ENCODE data around the gene MAPK13. TPM values are rescaled to one million over a fixed set of nuclear protein-coding genes. Genes with fewer than 3 reads are reported as not detected.
"Not testable (repeated sequence)": the region's sequence is repeated elsewhere in the genome, so short reads cannot be mapped to it uniquely, and the experiment has no call there.

MAPK13 gene
- total RNA-seq (1 to 10 TPM; 2.8 to 3.2 TPM), polyA plus RNA-seq (ENCODE audit: insufficient read length in 2 of 2) (1 to 10 TPM; 5.9 to 9.8 TPM)
- long read RNA-seq, donor 1, partial matches to known transcripts, result 0 of 1 reads
- long read RNA-seq, donor 1, other reads (novel, unspliced or antisense), result 0 of 1 reads
- long read RNA-seq, donor 2, result 0 reads
- long read RNA-seq, donor 3, result 0 reads
- long read RNA-seq, donor 4, partial matches to known transcripts, result 0 of 2 reads
- long read RNA-seq, donor 4, other reads (novel, unspliced or antisense), result 0 of 2 reads

DNA sequence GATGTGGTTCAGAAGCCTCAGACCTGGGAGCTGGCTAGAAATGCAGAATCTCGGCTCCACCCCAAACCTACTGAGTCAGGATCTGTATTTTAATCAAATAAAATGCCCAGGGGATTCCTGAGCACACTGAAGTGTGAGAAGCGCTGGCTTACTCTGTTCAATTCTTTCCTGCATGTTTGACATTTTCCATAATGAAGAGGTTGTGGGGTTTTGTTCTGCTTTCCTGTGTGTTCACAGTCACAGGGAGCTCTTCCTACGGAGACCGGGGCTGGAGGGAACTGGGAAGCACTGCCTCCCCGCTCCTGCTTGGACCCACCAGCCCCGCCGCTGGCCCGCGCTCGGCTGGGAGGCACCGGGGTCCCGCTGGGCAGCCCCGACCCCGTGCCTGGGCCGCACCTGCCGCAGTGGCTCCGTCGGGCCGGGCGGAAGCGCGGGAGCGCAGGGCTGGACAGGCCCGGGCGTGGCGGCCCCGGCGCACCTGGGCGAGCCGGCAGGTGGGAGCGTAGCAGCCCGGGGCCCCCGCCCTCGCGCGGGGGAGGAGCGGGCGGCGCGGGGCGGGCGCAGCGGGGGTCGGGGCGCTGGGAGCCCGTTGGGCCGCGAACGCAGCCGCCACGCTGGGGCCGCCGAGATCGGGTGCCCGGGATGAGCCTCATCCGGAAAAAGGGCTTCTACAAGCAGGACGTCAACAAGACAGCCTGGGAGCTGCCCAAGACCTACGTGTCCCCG, at the start of gene MAPK13:
TSS of gene MAPK13 (plus strand) at position 573 of the 726 bp plus-strand sequence. CDS start at position 643, 70 bp downstream.
- Histone ChIP-seq H3K9me3 (ENCODE audit: control insufficient read depth, insufficient read depth, low read length) (no peaks in the 10 kb centered on the region), H3K36me3 (ENCODE audit: control insufficient read depth, insufficient read depth, low read length) (no peaks in the 10 kb centered on the region), H3K27me3 (ENCODE audit: control insufficient read depth, insufficient read depth, low read length) (peaks cover 6% of the 10 kb centered on the region), H3K4me1 (ENCODE audit: control insufficient read depth, insufficient read depth, low read length) (peaks cover 24% of the 10 kb centered on the region), H3K27ac (ENCODE audit: low read depth, low read length) (no peak within 1 kb of the TSS), H3K4me3 (ENCODE audit: low read depth, low read length) (peak within 1 kb of the TSS; percentile 20)
- peak in 1 of 6 donors; percentile 57 for DNase-seq (ENCODE audit: low read depth in 4 of 6, low spot score in 6 of 6)
- 3% methylated on average over 59 of the region's 59 CpGs for WGBS (ENCODE audit: insufficient coverage)

DNA sequence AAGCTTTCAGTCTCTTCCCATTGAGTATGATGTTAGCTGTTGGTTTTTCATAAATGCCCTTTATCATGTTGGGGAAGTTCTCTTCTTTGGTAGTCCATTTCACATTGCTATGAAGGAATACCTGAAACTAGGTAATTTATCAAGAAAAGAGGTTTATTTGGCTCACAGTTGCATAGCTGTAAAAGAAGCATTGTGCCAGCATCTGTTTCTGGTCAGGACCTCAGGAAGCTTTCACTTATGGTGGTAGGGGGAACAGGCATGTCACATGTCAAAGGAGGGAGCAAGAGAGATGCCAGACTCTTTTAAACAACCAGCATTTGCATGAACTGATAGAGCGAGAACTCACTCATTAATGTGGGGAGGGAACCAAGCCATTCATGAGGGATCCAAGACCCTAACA, 48.0 kb upstream of the MAPK13 start:
- Histone ChIP-seq H3K27me3 (ENCODE audit: control insufficient read depth, insufficient read depth, low read length) (no peaks in the 10 kb centered on the region), H3K4me1 (ENCODE audit: control insufficient read depth, insufficient read depth, low read length) (no peaks in the 10 kb centered on the region), H3K4me3 (ENCODE audit: low read depth, low read length) (no peak overlapping the region), H3K27ac (ENCODE audit: low read depth, low read length) (no peak overlapping the region), H3K36me3 (ENCODE audit: control insufficient read depth, insufficient read depth, low read length) (peaks cover 20% of the 10 kb centered on the region), H3K9me3 (ENCODE audit: control insufficient read depth, insufficient read depth, low read length) (no peaks in the 10 kb centered on the region)
- no CpG with 5 or more reads among the region's 1 CpG for WGBS (ENCODE audit: insufficient coverage)
- no peak for DNase-seq (ENCODE audit: low read depth in 4 of 6, low spot score in 6 of 6)

- Histone ChIP-seq H3K27me3 (ENCODE audit: control insufficient read depth, insufficient read depth, low read length) (no peaks in the 10 kb centered on the region), H3K9me3 (ENCODE audit: control insufficient read depth, insufficient read depth, low read length) (no peaks in the 10 kb centered on the region), H3K36me3 (ENCODE audit: control insufficient read depth, insufficient read depth, low read length) (peaks cover 20% of the 10 kb centered on the region), H3K4me3 (ENCODE audit: low read depth, low read length) (no peak overlapping the region), H3K4me1 (ENCODE audit: control insufficient read depth, insufficient read depth, low read length) (no peaks in the 10 kb centered on the region), H3K27ac (ENCODE audit: low read depth, low read length) (no peak overlapping the region)
- WGBS (ENCODE audit: insufficient coverage), result 94% methylated on average over 2 of the region's 3 CpGs
- DNase-seq (ENCODE audit: low read depth in 4 of 6, low spot score in 6 of 6), result no peak
These were observed 46.9 kb upstream of the MAPK13 start for GRCh38 chr6:36083446-36083845.

GRCh38 chr6:36088204-36088603, 42.1 kb upstream of the MAPK13 start:
- not testable (repeated sequence) for H3K27me3 ChIP-seq (ENCODE audit: control insufficient read depth, insufficient read depth, low read length); H3K27ac ChIP-seq (ENCODE audit: low read depth, low read length); H3K36me3 ChIP-seq (ENCODE audit: control insufficient read depth, insufficient read depth, low read length); H3K4me1 ChIP-seq (ENCODE audit: control insufficient read depth, insufficient read depth, low read length); H3K4me3 ChIP-seq (ENCODE audit: low read depth, low read length); H3K9me3 ChIP-seq (ENCODE audit: control insufficient read depth, insufficient read depth, low read length); DNase-seq (ENCODE audit: low read depth in 4 of 6, low spot score in 6 of 6)
- WGBS (ENCODE audit: insufficient coverage), result 100% methylated on average over 3 of the region's 5 CpGs

GRCh38 chr6:36089048-36089447, 41.3 kb upstream of the MAPK13 start:
- DNase-seq (ENCODE audit: low read depth in 4 of 6, low spot score in 6 of 6), result no peak
- H3K27ac ChIP-seq (ENCODE audit: low read depth, low read length), result no peak overlapping the region
- no peak overlapping the region for H3K4me3 ChIP-seq (ENCODE audit: low read depth, low read length)
- H3K36me3 ChIP-seq (ENCODE audit: control insufficient read depth, insufficient read depth, low read length), result peaks cover 1% of the 10 kb centered on the region
- no peaks in the 10 kb centered on the region for H3K4me1 ChIP-seq (ENCODE audit: control insufficient read depth, insufficient read depth, low read length)
- H3K27me3 ChIP-seq (ENCODE audit: control insufficient read depth, insufficient read depth, low read length), result no peaks in the 10 kb centered on the region
- no peaks in the 10 kb centered on the region for H3K9me3 ChIP-seq (ENCODE audit: control insufficient read depth, insufficient read depth, low read length)
- WGBS (ENCODE audit: insufficient coverage), result no CpG with 5 or more reads among the region's 5 CpGs

DNA sequence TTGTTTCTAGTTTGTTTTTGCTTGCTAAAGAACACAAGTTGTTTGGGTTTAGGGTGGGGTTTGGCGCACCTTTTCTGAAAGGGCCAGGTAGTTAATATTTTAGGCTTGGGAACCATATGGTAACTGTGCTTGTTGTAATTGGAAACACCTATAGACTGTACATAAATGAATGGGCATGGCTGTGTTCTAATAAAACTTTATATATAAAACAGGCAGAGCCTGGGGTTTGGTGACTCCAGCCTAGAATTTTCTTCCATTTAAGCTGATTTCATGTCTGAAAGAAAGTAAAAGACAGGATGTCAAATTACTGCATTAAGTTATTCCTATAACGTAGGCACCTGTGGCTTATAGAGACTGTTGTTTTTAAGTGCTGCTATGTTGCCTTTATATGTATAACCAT, 36.1 kb upstream of the MAPK13 start:
- Histone ChIP-seq H3K27me3 (ENCODE audit: control insufficient read depth, insufficient read depth, low read length) (no peaks in the 10 kb centered on the region), H3K9me3 (ENCODE audit: control insufficient read depth, insufficient read depth, low read length) (no peaks in the 10 kb centered on the region), H3K4me1 (ENCODE audit: control insufficient read depth, insufficient read depth, low read length) (no peaks in the 10 kb centered on the region), H3K36me3 (ENCODE audit: control insufficient read depth, insufficient read depth, low read length) (no peaks in the 10 kb centered on the region), H3K4me3 (ENCODE audit: low read depth, low read length) (no peak overlapping the region), H3K27ac (ENCODE audit: low read depth, low read length) (no peak overlapping the region)
- 80% methylated on average over 1 of the region's 2 CpGs for WGBS (ENCODE audit: insufficient coverage)
- no peak for DNase-seq (ENCODE audit: low read depth in 4 of 6, low spot score in 6 of 6)

DNA sequence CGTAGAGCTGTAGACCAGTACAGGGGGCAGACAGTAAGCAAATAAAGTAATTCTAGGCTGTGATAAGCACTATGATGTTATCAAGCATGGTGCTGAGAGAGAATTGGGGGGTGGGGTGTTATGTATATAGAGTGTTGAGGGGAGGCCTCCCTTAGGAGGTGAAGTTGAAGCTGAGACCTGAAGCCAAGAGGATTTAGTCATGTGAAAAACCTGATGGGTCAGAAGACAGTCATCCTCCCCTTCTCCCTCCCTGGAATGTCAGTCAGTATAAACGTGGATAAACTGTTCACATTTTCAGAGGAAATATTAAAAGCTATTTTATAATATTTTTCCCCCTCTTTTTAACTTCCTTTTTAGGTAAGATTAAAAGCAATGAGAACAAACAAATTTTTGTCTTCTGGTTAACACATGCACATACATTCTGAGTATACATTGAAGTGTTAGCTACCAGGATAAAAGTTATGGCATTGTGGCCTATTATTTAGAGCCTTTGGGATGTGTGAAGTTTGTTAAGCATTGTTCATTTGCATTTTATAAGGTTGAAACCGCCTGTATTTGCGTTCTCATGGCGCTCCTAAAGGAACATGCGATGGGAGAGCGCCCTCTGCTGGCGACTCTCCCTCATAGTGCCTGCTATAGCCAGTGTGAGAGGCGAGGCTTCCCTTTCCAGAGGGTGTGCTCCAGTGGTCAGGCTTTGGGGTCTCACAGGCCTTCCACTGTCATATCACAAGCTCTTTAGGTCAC, 35.4 kb upstream of the MAPK13 start:
- Histone ChIP-seq H3K4me3 (ENCODE audit: low read depth, low read length) (no peak overlapping the region), H3K9me3 (ENCODE audit: control insufficient read depth, insufficient read depth, low read length) (no peaks in the 10 kb centered on the region), H3K4me1 (ENCODE audit: control insufficient read depth, insufficient read depth, low read length) (no peaks in the 10 kb centered on the region), H3K36me3 (ENCODE audit: control insufficient read depth, insufficient read depth, low read length) (no peaks in the 10 kb centered on the region), H3K27ac (ENCODE audit: low read depth, low read length) (no peak overlapping the region), H3K27me3 (ENCODE audit: control insufficient read depth, insufficient read depth, low read length) (no peaks in the 10 kb centered on the region)
- WGBS (ENCODE audit: insufficient coverage), result 33% methylated on average over 3 of the region's 9 CpGs
- DNase-seq (ENCODE audit: low read depth in 4 of 6, low spot score in 6 of 6), result peak; percentile 70 to 94 (median 75)

DNA sequence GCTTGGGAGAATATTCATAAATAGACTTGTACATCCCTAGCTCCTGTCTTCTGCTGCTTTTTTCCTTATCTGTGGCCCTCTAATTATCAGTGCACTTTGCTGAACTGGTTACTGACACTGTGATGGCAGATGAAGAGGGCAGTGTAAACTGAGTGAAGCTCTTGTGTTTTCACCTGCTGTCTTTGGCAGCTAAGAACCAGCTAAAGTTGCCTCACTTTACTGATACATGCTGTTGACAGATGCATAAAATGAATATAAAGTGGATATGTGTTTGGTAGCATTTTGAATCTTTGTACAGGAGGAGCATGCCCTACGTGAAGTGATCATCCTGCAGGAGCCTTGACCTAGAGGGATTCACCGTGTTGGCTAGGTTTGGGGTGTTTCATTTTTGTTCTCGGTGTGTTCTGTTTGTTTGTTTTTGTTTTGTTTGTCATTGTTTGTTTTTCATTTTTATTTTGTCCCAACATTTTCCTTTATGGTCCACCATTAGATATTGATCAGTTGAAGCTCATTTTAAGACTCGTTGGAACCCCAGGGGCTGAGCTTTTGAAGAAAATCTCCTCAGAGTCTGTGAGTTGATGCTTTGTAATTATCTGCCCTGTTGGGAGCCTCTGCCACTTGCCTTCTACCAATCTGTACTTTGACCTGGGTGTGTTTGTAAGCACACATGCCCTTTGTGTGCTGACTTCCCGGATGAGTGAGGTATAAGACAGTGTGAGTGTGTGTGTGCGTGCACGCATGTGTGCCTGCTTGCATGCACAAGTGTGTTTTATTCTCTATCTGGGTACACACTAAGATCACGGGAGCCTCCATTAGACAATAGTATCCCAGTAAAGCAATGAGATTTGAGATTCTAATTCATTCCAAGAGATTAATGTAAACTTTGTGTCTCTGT, 34.6 kb upstream of the MAPK13 start:
- H3K4me3 ChIP-seq (ENCODE audit: low read depth, low read length), result no peak overlapping the region
- no peaks in the 10 kb centered on the region for H3K9me3 ChIP-seq (ENCODE audit: control insufficient read depth, insufficient read depth, low read length)
- WGBS (ENCODE audit: insufficient coverage), result no CpG with 5 or more reads among the region's 8 CpGs
- H3K4me1 ChIP-seq (ENCODE audit: control insufficient read depth, insufficient read depth, low read length), result no peaks in the 10 kb centered on the region
- H3K27ac ChIP-seq (ENCODE audit: low read depth, low read length), result no peak overlapping the region
- no peak for DNase-seq (ENCODE audit: low read depth in 4 of 6, low spot score in 6 of 6)
- no peaks in the 10 kb centered on the region for H3K27me3 ChIP-seq (ENCODE audit: control insufficient read depth, insufficient read depth, low read length)
- H3K36me3 ChIP-seq (ENCODE audit: control insufficient read depth, insufficient read depth, low read length), result no peaks in the 10 kb centered on the region

DNA sequence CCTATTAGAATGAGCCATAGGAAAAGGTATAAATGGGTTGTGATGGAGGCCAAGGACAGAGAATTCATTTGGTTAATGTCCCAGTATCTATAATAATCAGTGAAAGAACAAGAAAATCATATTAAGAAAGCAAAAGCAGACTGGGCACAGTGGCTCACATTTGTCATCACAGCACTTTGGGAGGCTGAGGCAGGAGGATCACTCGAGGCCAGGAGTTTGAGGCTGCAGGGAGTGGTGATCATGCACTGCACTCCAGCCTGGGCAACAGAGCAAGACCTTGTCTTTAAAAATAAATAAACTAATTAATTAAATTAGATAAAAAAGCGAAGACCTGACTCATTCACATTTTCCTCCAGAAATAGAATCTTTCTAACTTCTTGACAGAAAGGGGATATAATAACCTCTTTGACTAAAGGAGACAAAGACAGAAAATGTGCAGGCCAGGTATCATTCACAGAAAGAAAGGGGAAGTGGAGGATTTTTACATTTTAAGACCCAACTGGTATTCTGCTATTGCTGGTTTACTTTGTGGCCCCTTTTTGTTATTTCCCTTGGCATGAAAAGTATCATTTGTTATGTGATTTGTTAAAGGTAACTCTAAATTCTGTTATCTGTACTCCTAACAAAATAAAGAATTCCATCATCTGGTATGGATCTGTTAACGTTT, 31.9 kb upstream of the MAPK13 start:
- Histone ChIP-seq H3K27me3 (ENCODE audit: control insufficient read depth, insufficient read depth, low read length) (no peaks in the 10 kb centered on the region), H3K4me3 (ENCODE audit: low read depth, low read length) (no peak overlapping the region), H3K27ac (ENCODE audit: low read depth, low read length) (no peak overlapping the region), H3K36me3 (ENCODE audit: control insufficient read depth, insufficient read depth, low read length) (peaks cover 7% of the 10 kb centered on the region), H3K9me3 (ENCODE audit: control insufficient read depth, insufficient read depth, low read length) (no peaks in the 10 kb centered on the region), H3K4me1 (ENCODE audit: control insufficient read depth, insufficient read depth, low read length) (no peaks in the 10 kb centered on the region)
- no peak for DNase-seq (ENCODE audit: low read depth in 4 of 6, low spot score in 6 of 6)
- WGBS (ENCODE audit: insufficient coverage), result no CpG with 5 or more reads among the region's 3 CpGs

Measured in spinal cord (tissue), 10 donors.